HG02571 (cell line): ENCODE results near the gene PPM1M.
A peak's percentile ranks its signal among the peaks of the same experiment; 100 is the strongest.
"Not testable (repeated sequence)": the region's sequence is repeated elsewhere in the genome, so short reads cannot be mapped to it uniquely, and the experiment has no call there.

ENCODE experiments used
- ATAC-seq: cut with Tn5 transposase; IDR thresholded peaks from one replicate; pipeline ENCODE4 v1.9.1; 2021; ENCODE audit warnings: mild to moderate bottlenecking, moderate library complexity; ENCODE audit not compliant: unreplicated experiment

PPM1M gene

DNA sequence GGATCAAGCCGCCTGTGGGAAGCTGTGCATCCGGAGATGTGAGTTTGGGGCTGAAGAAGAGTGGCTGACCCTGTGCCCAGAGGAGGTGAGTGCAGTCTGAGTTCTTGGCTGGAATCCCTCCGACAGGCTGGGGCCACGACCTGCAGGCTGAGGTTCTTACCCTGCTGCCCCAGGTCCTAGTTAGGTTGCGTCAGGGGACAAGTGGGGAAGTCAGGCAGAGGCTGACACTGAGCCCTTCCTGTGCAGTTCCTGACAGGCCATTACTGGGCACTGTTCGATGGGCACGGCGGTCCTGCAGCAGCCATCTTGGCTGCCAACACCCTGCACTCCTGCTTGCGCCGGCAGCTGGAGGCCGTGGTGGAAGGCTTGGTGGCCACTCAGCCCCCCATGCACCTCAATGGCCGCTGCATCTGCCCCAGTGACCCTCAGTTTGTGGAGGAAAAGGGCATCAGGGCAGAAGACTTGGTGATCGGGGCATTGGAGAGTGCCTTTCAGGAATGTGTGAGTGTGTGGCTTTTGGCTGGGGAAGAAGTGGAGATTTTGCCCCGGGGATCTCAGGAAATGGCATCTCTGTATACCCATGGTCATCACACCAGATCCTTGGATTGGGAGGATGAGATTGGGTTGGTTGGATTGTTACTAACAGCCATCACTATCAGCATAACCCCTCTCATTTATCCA lies 1.3 kb downstream of the PPM1M start:
- no peak for ATAC-seq

DNA sequence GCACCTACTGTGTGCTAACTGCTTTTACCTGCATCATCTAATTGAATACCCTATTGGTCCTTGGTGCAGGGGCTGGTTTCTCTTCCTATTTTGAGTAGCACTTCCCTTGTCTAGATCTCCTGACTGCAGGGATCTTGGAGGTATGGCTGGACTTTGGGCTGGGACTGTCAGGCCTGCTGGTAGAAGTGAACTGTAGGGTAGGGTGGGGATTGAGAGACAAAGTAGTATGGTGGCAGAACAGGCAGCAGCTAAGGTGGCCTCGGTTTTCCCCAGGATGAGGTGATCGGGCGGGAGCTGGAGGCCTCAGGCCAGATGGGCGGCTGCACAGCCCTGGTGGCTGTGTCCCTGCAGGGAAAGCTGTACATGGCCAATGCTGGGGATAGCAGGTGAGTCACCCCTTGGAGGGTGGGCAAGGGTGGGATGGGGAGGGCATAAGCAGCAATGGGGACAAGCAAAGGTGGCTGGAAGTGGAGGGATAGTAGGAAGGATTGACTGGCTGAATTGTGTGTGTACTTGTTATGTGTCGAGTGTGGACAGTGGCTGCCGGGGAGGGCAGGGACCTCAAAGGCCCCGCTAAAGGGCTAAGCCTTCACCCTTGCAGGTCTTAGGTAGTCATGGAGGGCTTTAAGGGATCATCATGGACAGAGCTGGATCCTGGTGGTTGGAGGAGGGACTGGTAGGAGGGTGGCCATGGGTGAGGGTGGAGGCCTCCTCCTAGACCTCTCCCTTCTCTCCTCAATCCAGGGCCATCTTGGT lies 2.0 kb downstream of the PPM1M start:
- no peak for ATAC-seq

DNA sequence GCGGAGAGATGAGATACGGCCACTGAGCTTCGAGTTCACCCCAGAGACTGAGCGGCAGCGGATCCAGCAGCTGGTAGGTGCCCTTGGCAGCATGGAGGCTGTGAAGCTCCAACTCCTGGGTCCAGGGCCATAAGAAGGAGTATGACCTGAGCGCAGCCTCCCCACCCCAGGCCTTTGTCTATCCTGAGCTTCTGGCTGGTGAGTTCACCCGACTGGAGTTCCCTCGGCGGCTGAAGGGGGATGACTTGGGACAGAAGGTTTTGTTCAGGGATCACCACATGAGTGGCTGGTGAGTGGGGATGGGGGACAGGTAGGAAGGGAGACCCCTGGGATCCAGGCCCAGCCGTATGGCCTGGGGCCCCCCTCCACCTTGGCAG lies 2.6 kb downstream of the PPM1M start:
- ATAC-seq = no peak

DNA sequence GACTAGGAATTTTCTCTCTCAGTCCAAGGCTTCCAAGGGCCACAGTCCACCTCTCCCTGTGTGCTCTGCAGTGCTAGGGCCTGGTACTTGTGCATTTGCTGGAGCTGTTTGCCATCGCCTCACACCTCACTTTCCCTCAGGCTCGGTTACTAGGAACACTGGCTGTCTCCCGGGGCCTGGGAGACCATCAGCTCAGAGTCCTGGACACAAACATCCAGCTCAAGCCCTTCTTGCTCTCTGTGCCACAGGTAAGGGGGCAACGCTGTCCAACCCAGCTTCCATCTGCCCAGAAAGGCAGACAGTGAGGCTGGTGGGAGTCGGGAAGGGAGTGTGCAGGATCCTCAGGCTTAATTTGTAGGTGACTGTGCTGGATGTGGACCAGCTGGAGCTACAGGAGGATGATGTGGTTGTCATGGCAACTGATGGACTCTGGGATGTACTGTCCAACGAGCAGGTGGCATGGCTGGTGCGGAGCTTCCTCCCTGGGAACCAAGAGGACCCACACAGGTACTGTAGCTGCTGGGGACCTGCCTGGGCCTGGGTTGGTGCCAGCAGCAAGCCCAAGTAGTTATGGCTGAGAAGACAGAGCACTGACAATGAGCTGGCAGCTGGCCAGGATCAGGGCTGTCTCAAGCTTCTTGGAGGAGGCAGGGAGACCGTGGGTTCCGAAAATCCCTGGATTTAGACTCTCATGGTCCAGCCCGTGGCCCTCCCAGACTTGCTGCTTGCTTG lies 3.4 kb downstream of the PPM1M start:
- ATAC-seq = no peak

DNA sequence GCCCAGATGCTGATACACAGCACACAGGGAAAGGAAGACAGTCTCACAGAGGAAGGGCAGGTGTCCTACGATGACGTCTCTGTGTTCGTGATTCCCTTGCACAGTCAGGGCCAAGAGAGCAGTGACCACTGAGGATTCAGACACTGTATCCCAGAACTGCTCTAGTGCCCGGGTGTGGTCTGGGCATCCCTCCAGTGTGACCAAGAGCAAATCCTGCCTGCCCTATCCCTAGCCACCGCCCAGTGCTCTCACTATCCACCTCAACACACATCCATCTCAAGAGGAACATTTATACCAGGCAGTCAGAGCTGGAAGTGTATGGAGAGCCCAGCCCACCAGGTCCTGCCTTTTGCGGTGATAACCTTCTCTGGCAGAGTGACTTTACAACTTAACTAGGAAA lies 4.1 kb downstream of the PPM1M start:
- ATAC-seq = no peak

DNA sequence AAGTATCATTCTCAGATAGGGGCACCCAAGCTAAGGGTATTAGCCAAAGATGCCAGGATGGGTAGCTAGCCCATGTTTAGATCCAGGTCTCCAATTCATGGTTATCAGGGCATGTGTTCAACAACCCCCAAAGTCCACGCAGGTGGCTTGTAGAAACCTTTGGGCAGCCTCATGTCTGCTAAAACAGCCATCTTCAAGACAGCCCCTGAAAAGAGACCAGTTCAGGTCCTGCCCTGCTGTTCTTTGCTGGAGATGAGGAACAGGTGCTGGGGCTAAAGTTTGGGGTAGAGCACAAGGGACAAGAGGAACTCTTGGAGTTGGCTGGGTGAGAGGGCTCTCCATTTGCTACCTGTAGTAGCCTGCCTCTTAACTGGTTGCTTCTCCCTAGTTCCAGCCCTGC lies 4.6 kb downstream of the PPM1M start:
- ATAC-seq = no peak

DNA sequence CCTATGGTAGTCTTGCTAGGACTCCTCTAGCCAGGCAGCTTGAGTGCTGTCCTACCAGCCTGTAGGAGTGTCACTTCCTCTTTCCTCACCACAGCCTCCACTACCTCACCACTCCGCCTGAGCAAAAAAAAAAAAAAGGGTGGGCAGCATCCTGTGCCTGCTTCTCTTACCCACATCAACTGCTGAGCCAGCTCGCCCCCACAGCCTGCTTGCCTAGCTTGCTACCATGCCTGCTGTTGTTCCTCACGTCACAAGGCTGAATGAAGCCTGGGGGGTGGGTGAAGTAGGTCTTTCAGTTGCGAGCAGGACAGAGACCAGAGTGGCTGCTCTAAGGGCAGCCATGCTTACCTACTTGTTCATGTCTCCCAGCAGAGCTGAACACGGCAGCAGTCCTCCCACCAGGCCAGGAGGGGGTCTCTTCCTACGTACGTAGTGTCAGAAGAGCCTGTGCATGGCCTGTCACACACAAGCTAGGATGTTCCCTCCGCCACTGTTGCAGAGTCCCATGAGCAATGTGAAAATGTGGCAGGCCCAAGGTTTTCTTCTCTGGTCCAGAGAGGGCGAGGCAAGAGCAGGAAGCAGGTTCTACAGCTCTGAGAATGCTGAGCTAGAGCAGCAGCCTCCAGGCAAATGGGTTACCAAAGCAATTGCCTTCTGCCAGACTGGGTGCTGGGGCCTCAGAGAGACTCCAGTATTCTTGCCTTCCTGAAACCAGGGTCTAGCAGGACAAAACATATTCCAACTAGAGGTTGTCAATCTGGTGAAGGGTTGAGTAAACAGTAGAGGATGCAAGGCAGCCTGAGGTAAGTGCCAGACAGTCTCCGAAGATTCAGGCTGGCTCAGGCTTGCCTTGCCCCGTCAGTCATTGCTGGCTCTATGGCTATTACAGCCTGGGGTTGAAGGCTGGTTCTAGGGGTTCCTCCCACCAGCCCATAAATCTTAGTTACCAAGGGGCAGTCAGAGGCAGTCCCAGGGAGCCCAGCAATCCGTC lies 8.1 kb downstream of the PPM1M start:
- peak; percentile 89 for ATAC-seq

DNA sequence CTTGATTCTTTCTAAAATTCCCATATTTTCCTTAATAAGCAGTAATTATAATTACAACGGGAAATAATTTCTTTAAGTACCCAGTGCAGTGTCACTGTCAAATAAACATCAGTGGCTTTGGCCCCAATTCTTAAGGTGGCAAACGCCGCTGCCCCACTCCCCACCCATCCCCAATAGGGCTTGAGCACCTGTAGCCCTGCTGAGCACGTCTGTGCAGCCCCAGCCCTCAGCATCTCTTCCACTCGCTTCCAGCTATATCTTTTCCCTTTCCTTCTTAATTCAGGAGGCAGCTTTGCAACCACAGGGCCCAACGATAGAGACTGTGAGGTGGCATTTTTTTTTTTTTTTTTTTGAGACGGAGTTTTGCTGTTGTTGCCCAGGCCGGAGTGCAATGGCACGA lies 9.0 kb downstream of the PPM1M start:
- ATAC-seq = no peak

DNA sequence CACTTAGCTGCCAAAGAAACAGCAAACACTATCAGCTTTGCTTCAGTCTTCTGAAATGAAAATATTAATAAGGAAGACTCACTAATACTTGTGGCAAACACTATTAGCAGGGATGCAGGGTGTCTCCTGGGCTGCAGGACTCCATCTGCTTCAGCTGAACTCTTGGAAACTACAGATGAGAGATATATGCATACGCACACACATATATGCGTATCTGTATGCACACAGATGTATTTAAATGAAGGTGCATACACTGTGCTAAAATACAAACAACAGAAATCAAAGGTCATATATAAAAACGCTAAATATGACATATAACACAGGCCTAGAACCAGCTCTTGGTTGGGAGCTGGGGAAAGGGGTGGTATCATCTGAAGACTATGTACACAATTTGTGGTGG lies 10.6 kb downstream of the PPM1M start:
- ATAC-seq = no peak

DNA sequence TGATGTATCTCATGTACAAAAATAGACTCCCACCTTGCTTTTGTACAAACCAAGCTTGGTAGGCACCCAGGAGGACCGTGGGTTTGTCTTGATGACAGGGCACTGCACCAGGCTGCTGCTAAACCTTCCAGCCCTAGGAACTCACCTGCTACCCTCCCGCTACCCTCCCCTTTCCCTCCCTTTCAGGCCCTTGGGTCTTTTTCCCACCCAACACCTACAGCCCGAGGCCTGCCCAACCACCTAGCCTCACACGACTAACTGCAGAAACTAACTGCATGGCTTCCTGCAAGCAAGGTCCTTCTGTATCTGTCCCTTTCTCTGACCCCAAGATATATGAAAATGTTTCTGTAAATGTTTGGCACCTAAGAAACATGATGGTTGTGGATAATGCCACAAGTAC lies 11.1 kb downstream of the PPM1M start:
- no peak for ATAC-seq

DNA sequence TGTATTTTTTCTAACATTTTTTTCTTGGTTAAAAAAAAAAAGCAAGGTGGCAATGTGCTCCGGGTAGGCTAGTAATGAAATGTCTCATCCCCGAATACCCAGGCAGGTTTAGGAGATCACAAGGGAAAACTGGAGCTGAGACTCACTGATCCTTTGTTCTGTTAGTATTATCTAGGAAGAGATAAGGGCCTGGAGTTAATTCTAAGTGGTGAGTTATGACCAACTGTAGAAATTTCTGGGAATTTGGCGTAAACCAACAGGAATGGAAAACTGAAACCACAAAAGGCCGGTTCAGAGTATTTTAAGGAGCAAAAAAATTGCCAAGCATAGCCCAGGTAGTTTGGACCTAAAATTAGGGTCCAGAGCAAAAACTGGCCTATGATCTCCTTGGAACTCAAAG lies 12.4 kb downstream of the PPM1M start:
- ATAC-seq = no peak

DNA sequence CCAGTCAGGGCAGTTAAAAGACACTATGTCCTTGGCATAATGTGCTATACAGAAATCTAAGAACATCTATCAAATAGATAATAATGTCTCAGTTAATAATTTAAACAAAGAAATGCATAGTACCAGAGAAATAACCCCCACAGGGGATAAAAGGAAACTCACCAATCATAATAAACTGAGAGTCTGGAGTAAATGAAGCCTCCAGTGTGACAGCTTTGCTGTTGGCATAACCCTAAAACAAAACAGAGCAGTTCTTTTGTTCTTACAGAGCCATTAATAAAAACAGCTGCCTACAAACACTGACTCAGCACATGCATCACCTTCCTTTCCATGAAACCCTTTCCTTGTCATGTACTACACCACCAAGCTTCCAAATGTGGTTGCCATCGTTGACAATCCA lies 13.5 kb downstream of the PPM1M start:
- ATAC-seq = no peak

DNA sequence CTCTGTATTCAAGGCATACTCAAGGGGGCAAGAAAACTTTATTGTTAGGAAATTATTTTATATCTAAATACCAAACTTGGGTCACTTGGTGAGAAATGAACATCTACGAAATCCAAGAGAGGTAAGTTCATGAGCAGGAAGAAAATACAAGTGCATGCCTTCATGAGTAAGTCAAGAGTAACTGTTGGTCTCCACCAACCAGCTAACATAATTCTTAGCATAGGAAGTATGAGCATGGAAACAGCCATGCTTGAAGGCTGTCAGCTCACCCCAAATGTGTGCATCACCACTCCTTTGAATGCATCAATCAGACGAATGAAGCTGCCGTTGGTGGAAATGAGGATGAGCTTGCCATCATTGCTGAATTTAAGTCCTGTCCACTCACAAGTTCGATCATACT lies 13.9 kb downstream of the PPM1M start:
- no peak for ATAC-seq

DNA sequence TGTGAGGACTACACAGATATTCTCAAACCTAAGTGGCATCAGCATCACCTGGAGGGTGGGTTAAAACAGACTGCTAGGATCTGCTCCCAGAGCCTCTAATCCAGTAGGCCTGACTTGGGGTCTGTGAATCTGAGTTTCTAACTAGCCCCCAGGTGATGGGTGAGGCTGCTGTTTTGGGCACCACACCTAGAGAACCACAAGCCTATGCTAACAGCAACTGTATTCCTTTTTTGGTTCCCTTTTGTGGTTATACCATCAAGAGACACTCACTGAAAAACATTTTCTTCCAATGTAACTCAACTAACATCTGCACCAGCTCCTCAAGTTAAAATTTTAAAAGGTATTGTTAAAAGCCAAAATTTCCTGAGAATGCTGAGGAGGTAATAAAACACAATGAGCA lies 16.9 kb downstream of the PPM1M start:
- ATAC-seq = no peak

DNA sequence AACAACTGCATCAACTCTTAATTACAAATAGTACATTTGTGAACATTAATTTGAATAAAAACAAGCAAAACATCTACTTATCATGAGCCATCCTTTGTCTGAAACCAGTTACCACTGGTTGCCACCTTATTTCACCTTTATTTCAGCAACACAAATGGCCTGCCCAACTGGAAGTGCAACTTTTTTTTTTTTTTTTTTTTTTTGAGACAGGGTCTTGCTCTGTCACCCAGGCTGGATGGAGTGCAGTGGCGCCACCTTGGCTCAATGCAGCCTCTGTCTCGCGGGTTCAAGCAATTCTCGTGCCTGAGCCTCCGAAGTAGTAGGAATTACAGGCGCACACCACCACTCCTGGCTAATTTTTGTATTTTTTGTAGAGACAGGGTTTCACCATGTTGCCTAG lies 19.8 kb downstream of the PPM1M start:
- ATAC-seq = no peak

DNA sequence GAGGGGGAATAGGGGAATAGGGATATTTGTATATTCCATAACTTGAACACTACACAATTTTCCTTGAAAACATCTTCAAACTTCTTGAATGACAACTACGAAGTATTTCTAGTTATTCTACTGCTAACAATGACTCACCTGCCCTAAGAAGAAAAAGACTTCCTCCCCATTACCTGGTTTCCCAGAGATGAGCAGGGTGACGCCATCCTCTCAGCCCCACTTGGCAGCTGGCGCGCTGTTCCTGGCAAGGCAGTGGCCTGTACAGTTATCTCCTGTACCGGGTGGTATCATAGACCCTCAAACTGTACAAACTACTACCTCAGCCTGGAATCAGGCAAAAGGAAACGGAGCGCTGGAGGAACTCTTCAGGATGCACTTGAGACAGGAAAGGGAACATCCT lies 22.5 kb downstream of the PPM1M start:
- no peak for ATAC-seq

DNA sequence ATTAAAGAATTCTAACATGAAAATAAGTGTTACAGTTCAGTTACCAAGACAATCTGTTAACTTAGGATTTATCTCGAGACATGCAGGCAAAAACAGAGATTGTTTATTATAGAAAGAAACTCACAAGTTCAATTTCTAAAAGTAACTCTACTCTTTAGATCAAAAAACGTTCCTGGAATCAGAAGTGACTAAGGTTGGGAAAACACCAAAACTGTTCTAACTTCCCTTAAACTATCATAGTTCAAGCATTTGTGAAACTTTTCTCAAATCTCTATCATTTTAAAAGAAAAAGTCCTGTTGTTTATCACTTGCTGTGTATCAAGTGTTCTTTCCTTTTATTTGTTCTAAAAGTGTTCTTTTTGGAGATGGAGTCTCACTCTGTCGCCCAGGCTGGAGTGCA lies 24.2 kb downstream of the PPM1M start:
- no peak for ATAC-seq

DNA sequence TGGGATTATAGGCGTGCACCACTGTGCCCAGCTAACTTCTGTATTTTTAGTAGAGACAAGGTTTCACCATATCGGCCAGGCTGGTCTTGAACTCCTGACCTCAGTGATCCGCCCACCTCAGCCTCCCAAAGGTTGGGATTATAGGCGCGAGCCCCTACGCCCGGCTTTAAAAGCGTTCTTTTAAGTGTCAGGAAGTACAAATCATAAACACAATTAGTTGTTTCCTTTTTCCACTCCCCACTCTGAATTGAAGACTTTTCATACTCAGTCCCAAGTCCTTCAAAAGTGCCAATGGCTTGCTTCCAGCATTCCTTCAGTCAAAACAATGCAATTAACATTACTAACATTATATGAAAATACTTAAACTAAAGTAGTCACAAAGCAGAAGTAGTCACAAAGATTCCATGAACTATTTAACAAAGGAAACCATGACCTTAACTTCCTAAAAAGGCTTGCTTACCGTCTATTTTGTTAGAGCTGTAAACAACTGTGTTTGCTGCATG lies 24.7 kb downstream of the PPM1M start:
- no peak for ATAC-seq

DNA sequence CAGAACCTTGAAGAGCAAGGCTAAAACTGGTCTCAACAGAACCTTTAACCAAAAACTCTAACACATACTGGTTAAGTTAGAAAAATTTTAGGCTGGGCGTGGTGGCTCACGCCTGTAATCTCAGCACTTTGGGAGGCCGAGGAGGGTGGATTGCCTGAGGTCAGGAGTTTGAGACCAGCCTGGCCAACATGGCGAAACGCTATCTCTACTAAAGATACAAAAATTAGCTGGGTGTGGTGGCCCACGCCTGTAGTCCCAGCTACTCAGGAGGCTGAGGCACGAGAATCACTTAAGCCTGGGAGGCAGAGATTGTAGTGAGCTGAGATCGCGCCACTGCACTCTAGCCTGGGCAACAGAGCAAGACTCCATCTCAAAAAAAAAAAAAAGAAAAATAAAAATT lies 26.6 kb downstream of the PPM1M start:
- not testable (repeated sequence) for ATAC-seq

DNA sequence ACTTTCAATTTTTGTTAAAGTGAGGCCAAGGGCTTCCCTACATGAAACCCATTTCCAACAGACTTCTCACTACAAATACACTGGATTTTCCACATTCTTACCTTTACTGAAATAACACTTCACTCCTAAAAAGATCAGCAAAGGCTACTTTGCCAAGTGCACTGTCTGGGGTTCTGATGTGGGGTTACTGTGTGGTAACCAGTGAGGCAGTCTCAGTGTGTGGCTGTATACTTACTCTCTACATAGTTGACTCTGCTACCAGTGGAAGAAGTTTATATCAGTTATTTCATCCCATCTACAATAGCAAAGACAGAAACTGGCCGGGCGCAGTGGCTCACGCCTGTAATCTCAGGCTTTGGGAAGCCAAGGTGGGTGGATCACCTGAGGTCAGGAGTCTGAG lies 27.3 kb downstream of the PPM1M start:
- no peak for ATAC-seq

DNA sequence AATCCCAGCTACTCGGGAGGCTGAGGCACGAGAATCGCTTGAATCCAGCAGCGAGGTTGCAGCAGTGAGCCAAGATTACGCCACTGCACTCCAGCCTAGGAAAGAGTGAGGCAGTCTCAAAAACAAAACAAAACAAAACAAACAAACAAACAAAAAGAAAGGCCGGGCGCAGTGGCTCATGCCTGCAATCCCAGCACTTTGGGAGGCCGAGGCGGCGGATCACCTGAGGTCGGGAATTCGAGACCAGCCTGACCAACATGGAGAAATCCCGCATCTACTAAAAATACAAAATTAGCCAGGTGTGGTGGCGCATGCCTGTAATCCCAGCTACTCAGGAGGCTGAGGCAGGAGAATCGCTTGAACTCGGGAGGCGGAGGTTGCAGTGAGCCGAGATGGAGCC lies 29.2 kb downstream of the PPM1M start:
- not testable (repeated sequence) for ATAC-seq
